Loucy (cell line): ENCODE measurements around the gene RNPEPL1.

ENCODE experiments used
- EZH2phosphoT487 ChIP-seq: fragments of 200-600 bp; IDR thresholded peaks from 2 replicates; pipeline ENCODE4 v1.6.1; 2018; ENCODE audit warnings: antibody characterized with exemption, mild to moderate bottlenecking, moderate library complexity, borderline replicate concordance
- TF ChIP-seq, protein P1 (sequence below): fragments of 200-600 bp; sonication (generic); conservative IDR thresholded peaks from 2 replicates; pipeline ENCODE4 v1.5.1; 2014; ENCODE audit warnings: mild to moderate bottlenecking, antibody characterized with exemption, low read length

DNA sequence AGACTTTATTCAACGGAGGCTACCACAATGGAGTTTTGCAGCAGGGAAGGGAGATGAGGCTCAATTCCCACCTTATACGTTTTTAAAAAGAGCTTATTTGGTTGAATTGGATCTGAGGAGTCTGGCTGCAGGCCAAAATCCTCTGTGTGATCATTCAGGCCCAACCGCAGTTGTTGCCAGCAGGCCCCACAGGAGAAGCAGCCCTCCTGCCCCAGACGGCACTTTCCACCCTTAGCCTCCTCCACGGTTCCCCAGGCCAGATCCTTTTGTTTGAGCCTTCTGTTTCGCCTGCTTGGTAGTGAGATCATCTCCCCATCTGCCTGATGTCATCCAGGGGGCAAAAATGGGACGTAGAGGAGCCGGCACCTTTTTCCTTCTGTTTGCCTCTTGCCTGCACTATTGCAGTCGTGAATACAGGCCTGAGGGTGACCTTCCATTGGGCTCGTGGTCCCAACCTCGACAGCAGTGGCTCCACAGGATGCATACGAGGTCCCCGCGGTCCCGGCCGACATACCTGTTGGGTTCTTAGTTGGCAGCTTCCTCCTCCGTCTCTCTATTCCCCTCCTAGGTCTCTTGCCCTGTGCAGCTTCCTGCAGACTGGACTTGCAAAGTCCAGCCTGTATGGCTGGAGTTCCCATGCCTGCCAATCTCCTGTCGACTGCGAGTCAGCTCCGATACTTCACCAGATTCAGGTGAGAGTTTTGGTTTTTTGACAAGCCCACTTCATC, 47.7 kb downstream of the RNPEPL1 start:
- TF ChIP-seq, protein P1, sequence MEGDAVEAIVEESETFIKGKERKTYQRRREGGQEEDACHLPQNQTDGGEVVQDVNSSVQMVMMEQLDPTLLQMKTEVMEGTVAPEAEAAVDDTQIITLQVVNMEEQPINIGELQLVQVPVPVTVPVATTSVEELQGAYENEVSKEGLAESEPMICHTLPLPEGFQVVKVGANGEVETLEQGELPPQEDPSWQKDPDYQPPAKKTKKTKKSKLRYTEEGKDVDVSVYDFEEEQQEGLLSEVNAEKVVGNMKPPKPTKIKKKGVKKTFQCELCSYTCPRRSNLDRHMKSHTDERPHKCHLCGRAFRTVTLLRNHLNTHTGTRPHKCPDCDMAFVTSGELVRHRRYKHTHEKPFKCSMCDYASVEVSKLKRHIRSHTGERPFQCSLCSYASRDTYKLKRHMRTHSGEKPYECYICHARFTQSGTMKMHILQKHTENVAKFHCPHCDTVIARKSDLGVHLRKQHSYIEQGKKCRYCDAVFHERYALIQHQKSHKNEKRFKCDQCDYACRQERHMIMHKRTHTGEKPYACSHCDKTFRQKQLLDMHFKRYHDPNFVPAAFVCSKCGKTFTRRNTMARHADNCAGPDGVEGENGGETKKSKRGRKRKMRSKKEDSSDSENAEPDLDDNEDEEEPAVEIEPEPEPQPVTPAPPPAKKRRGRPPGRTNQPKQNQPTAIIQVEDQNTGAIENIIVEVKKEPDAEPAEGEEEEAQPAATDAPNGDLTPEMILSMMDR, result no peak
- no peak for TF ChIP-seq EZH2phosphoT487
